NCI-H345 treated with DMSO at 0.1 percent for 48 hours (cell line): Measurements from ENCODE around the gene FUT8.

Experiments used
- DNase-seq: peaks from one replicate; lab custom pipeline; 2025; ENCODE audit not compliant: unreplicated experiment; lab: John Stamatoyannopoulos, UW

The FUT8 gene

DNA sequence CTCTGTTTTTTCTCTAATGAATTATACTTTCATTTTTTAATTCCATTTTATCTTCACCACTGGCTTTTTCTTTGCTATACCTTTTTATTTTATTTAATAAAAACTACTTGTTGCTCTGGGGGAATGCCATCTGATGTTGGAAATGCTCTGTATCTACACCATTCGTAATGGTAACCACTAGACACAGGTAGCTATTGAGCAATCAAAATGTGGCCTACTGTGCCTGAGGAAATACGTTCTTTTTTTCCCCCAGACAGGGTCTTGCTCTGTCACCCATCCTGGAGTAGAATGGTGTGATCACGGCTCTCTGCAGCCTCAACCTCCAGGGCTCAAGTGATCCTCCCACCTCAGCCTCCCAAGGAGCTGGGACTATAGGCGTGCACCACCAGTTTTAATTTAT is 140.2 kb downstream of the FUT8 start:
- no peak for DNase-seq

DNA sequence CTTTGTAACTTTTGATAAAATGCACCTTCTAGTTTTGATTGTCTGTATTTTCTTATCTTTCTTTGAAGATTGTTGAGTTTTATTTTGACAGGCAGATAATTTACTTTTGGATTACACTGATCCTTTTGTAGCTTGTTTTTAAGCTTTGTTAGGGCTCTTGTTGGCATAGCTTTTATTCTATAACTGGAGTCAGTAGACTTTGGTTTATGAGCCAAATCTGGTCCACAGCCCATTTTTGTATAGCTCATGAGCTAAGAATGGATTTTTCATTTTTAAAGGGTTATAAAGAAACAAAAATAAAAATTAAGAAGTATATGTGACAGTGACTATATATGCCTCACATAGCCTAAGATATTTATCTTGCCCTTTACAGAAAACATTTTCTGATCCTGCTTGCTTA is 142.3 kb downstream of the FUT8 start:
- no peak for DNase-seq

DNA sequence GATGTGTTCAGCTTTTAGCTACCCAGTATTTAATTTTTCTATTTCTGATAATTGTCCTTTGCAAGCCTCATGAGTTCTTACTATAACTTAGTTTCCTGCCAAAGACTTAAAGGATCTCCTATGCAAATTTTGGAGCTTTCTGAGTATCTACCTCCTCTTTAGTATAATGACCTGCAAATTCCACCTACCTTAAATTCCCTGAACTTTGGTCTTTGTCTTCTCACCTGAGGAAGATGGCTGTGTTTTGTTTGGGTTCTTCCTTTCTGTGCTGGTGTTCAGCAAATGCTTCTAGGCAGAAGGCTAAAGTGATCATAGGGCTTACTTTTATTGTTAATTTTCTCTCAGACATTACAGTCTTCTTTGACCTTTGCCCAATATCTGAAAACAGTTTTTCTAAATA is 142.8 kb downstream of the FUT8 start:
- DNase-seq: no peak

DNA sequence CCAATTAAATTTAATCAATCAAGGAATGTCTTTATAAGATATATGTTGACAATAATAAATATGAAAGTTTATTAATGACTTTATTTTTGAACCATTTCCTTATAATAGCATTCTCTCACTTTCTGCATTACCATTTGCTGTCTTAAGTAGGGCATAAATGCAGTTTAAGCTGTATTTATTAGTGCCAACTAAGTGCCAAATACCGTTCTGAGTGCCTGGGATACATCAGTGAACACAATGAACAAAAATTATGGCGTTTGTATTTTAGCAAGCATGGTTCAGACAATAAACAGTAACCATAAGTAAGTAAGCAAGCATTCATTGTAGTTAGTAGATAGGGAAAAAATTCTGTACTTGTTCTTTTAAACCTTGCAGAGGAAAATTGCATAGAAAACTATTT is 145.8 kb downstream of the FUT8 start:
- no peak for DNase-seq

DNA sequence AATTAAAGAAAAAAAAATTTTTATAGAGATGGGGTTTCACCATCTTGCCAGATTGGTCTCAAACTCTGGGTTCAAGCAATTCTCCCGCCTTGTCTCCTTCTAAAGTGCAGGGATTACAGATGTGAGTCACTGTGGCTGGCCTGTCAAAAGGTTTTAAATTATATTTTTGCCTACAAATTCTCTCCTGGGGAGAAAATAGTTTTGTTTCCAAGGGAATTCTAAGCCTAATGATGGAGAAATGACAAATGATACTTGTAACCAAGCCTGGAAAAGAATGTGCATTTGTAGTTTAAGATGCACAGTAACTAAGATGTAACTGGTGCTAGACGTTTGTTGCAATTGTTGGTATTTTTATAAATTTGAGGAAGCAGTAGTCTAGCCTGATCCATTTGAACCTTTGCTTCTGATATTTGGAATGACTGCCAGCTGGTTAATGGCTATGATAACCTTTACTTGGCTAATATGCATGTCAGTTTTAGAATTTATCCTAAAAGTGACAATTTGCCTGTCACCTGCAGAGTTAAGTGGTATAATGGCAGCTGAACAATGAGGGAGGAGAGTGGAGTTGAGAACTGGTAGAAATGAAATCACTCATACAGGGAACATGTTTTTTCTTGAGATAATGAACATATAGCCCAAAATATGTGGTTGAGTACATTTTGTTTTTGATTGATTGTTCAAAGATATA is 148.0 kb downstream of the FUT8 start:
- no peak for DNase-seq

DNA sequence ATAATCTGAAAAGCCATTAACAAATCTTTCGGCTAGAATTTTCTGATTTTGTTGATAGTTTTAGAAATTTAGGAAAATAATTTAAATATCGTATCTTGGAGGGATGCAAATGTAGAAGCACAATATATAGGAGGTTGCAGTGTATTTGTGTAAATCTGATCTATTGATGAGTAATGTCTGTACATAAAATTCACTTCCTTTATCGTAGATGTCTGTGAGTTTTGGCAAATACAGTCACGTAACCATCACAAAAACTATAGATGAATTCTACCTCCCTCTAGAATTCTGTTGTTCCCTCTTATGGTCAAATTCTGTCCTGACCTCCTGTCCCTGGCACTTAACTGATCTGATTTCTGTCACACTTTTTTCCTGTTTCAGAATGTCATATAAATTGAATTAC is 151.8 kb downstream of the FUT8 start:
- DNase-seq: no peak

DNA sequence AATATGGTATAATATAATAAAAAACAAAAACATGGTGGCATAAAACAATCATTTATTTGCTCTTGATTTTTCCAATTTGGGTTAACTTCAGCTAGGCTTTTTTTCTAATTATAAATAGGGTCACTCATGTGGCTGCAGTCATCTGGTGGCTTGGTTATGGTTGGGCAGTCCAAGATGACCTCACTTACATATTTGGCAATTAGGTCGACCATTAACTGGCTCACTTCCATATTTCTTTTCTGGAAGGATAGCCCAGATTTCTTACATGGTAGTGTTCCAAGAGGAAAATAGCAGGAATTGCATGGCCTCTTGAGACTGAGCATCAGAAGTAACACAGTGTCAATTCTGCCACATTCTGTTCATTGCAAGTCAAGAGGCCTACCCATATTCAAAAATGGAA is 153.4 kb downstream of the FUT8 start:
- DNase-seq: no peak

DNA sequence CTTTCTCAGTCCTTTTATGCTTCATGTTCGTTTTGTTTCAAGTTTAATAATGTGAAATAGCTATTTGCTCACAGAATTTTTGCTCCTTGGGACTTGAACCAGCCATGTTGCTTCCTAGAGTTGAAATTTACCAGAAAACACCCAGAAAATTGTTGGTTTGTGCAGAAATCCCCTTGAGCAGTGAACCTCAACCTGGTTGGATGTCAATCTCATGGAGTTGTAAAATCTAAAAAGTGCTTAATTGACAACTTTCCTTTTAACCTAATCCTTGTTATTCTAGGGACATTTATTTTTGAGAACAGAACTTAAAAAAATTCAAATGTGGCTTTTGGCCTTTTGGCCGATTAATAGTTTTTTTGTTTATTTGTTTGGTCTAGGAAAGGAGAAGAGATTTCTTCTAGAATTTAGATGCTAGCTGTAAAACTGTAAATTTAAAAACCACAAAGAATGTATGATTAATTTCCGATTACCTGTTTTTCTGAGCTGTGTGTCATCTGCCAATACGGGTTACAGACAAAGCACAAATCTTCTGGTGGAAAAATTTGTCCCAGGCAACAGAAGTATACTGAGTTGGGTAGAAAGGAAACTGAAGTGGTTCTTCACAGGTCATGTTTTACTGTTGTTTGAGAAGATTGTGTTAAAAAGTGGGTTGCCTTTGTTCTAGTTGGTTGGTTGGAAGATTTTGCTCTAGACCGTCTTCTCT is 154.4 kb downstream of the FUT8 start:
- no peak for DNase-seq

DNA sequence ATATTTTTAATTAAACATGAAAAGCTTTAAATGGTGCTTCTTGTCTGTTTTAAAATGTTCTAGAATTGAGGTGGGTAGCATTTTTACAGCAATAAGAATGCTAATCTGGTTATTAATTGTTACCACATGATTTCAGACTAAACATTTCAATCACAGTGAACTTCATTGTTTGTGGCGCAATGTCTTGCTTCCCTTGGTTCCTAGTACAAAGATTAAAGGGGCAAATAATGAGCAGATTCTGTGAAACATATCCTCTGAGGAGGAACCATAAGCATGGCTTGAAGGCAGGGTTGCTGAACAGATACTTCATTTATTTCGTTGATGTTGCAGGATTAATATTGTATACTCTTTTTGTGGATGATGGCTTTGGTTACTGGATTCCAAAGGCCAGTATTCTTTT is 162.1 kb downstream of the FUT8 start:
- DNase-seq: no peak

DNA sequence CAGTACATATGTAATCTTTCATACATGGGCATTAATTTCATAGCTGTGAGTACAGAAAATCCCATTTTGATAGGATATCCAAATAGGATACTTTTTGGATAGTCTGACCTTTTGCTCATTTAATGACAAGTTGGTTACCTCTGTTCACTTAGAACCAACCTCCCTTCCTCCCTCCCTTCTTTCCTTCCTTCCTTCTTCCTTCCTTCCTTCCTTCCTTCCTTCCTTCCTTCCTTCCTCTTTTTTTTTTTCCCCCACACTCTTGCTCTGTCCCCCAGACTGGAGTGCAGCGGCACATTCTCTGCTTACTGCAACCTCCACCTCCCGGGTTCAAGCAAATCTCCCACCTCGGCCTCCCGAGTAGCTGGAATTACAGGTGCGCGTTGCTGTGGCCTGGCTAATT is 162.9 kb downstream of the FUT8 start:
- no peak for DNase-seq

DNA sequence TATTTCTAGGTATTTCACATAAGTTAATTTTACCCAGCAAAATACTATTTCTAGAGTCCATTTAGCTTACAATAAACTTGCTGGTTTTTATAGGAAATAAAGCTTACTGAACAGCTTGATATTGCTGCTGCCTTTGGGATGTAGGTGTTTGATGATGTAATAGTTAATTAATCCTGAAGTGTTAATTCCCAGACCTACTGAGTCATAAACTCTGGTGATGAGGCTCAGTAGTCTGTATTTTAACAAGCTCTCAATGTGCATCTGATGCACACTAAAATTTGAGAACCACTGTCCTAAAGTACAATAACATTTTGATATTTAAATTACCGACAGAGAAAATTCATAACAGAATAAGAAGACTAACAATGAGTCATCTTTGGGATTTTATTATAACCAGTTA is 168.4 kb downstream of the FUT8 start:
- no peak for DNase-seq

DNA sequence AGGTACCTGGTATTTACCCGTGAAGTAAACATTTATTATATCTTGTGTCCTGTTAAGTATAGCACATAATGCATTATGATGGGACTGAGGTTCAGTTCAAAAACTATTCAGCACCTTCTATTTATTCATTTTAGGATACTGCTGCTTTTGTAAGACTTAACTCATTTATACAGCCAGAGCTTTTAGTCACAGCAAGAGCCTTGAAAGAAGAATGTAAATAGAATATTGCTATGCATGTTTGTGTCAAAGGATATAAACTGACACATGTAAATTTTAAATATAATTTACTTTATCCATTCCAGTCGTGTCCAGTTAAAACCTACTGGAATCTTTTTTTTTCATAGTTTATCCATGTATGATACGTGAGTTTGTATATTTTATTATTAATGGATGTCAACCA is 168.8 kb downstream of the FUT8 start:
- DNase-seq: no peak

DNA sequence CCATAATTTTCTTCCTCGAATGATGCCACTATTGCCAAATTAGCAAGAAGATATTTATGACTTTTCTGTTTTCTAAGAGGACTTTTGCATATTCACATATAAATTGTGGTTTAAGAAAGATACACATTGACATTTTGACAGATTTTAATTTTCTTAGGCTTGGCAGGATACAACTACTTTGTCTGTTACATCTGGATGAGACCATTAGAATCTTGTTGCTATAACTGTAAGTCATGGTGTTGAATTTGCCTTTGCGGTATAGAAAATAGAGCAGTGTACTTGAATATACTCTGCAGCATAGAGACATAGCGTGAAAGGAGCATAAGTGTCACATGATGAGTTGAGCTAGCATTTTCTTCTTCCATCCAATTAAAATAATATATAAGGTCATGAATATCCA is 169.3 kb downstream of the FUT8 start:
- no peak for DNase-seq

DNA sequence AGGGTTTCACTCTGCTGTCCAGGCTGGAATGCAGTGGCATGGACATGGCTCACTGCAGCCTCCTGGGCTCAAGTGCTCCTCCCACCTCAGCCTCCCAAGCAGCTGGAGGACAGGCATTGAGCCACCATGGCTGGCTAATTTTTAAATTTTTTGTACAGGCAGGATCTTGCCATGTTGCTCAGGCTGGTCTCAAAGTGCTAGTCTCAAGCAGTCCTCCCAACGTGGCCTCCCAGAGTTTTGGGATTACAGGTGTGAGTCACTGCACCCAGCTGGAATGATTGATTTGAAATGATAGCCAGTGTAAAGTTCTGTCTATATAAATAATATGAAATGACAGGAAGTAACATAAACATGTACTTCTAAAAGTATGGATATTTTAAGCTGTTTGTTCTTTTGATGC is 172.7 kb downstream of the FUT8 start:
- no peak for DNase-seq

DNA sequence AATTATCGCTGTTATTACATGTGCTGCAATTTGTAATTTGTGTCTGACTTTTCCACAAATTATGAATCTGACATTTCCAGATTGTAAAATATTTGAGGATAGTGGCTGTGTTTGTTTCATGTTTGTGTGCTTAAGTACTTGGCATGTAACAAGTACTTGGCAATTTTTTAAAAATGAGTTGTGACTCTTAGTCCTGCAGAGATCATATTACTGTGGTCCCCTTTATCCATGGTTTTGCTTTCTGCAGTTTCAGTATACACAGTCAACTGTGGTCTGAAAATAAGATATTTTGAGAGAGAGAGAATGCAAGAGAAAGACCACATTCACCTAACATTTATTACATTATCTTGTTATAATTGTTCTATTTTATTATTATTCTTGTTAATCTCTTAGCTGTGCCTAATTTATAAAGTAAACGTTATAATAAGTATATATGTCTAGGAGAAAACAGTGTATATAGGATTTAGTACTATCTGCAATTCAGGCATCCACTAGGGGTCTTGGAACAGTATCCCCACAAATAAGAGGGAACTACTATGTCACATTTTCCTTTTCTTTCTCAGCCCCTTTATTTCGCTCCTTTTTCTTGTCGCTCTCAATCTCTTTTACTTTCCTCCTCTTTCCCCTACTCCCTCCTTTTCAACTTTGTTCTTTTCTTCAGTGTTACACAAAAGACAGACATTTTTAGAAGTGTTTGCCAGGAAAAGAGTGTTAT is 176.1 kb downstream of the FUT8 start:
- no peak for DNase-seq

DNA sequence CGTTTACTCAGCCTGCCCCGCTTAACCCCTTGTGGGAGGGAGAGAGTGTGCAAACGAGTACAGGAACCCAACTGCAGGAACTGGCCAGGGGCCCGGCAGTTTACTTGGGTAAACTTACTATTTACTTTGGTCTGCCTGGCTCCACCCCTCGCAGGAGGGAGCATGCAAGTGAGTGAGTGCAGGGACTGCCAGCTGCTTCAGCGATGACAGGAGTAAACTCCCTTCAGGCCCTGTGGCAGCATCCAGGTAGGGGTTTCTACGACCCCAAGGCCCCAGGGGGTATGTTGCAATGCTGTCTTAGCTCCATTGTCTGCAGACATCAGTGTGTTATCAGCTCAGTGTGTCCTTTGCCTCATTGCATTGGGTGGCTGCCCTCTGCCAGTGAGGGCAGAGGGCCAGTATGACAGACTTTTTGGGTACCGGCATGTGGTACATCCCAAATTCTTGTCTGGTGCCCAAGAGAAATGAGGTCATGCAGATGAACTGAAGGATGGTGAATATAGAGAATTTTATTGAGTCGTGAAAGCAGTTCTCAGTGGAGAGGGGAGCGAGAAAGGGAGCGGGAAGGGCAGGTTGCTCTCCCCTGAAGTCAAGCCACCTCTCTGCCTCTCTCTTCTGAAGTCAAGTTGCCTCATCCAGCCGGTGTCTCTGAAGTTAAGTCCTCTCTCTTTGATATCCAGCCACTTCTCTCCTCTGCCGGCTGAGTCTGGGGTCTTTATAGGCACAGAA is 181.8 kb downstream of the FUT8 start:
- no peak for DNase-seq

DNA sequence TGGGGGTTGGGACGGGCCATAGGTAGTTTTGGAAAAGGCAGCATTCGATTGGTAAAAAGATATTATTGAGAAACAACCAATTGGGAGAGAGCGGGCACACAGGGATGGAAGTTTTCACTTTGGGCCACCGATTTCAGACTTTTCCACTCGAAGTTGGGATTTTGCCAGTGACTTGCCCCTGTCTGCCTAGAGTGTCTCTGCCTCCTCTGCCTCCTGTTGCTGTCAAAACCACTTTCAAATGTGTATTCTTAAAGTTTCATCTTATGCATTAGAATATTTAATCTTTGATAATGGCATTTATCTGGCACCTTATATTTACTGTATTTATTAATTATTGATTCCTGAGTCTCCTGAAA is 182.3 kb downstream of the FUT8 start:
- DNase-seq: no peak

DNA sequence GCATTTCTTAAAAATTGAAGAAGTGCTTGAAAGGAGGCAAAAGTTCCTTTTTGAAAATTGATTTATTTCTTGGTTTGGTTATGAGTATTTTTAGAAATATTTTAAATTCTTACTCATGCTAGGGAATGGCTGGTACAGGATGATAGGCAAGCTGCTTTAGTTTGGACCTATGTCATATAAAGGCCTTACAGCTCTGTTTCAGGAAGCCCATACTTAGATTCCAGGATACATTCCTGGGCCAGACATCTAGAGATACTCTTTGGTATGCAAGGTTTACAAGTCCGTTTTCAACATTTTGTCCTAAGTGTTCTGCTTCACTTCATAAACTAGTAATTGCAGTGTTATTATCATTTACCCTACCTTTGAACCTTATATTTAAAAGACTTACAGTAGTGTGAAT is 186.8 kb downstream of the FUT8 start:
- DNase-seq: no peak

DNA sequence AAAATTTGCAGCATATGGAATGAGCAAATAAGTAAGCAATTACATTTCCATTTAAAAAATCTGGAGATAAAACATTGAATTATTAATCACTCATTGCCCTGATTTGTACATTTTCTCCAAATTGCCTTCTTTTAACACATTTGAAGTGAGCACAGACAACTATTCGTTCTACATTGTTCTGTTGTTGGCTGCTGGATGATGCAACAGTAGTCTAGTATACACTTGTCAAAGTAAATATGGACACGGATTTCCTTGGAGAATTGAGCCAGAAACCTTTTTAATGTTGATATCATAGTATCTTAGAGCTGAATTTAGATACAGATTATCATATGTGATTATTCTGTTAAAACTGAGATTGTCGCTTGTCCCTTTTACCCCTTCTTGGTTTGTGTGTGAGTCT is 188.2 kb downstream of the FUT8 start:
- no peak for DNase-seq

DNA sequence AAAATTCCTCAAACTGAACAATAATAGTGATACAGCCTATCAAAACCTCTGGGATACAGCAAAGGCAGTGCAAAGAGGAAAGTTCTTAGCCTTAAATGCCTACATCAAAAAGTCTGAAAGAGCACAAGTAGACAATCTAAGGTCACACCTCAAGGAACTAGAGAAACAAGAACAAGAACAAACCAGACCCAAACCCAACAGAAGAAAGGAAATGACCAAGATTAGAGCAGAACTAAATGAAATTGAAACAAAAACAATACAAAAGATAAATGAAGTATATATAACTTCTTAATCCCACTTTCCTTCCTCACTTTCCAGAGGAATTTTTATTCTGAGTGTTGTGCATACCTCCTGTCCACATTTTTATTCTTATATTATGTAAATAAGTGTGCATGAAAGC is 192.0 kb downstream of the FUT8 start:
- no peak for DNase-seq

DNA sequence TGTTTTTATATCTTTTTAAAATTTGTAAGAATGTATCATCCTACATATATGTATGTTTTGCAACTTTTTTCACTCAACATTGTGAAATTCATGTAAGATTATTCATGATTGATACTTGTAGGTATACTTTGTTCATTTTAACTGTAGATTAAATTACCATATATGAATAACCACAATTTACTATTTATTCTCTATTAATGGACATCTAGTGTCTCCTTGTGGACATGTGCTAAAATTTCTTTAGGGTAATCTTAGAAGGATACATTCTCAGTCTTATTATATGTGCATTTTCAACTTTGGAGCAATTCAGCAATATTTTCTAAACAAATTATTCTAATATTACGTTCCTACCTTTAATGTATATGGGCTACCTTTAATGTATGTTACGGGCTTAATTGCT is 192.4 kb downstream of the FUT8 start:
- no peak for DNase-seq

DNA sequence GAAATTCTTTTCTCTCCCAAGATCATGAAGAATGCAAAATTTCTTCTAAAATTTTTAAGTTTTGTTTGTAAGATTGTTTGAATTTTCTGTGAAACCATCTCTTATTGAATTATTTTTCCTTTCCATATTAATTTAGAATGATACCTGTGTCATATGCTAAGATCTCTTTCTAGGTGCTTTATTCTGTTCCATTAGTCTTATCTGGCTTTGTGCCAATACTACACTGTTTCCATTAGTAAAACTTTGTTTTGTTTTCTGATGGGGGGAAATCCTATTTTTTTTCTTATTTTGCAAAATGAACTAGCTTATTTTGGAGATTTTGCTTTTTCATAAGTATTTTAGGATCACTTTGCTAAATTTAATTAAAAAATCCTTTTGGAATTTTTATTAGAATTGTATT is 193.9 kb downstream of the FUT8 start:
- no peak for DNase-seq
